Nephron progenitor cell (in vitro differentiated cells): Measurements from ENCODE around the gene CHST8.
"Not testable (repeated sequence)": the region's sequence is repeated elsewhere in the genome, so short reads cannot be mapped to it uniquely, and the experiment has no call there.

Source experiments
- DNase-seq: peaks from one replicate; pipeline ENCODE4 v3.0.0; 2021
- H3K27ac Mint-ChIP-seq: 2 replicates; pipeline ENCODE4 v1.8.0; 2021; ENCODE audit warnings: mild to moderate bottlenecking, moderate library complexity, mixed read lengths
- H3K27me3 Mint-ChIP-seq: 2 replicates; pipeline ENCODE4 v1.8.0; 2021; ENCODE audit warnings: mild to moderate bottlenecking, low read depth, mixed read lengths; ENCODE audit not compliant: poor library complexity
- H3K36me3 Mint-ChIP-seq: 2 replicates; pipeline ENCODE4 v1.8.0; 2021; ENCODE audit warnings: low read depth, mixed read lengths
- H3K4me1 Mint-ChIP-seq: 2 replicates; pipeline ENCODE4 v1.8.0; 2021; ENCODE audit warnings: mixed read lengths
- H3K4me3 Mint-ChIP-seq: 2 replicates; pipeline ENCODE4 v1.8.0; 2021; ENCODE audit warnings: mild to moderate bottlenecking, moderate library complexity, mixed read lengths
- H3K9me3 Mint-ChIP-seq: 2 replicates; pipeline ENCODE4 v1.8.0; 2021; ENCODE audit warnings: mild to moderate bottlenecking, moderate library complexity, mixed read lengths
- CTCF ChIP-seq: fragments of 200-600 bp; sonication (generic); IDR thresholded peaks from 2 replicates; pipeline ENCODE4 v1.5.0; 2021; ENCODE audit warnings: antibody characterized with exemption

The CHST8 gene

GRCh38 chr19:33662391-33663092, 40.8 kb downstream of the CHST8 start:
- Mint-ChIP-seq H3K36me3 (no peaks in the 10 kb centered on the region), H3K9me3 (no peaks in the 10 kb centered on the region), H3K4me3 (no peak overlapping the region), H3K4me1 (no peaks in the 10 kb centered on the region), H3K27ac (peak overlapping the region; percentile 78), H3K27me3 (peaks cover 27% of the 10 kb centered on the region)
- TF ChIP-seq CTCF = no peak
- DNase-seq = no peak

GRCh38 chr19:33663316-33663715, 41.6 kb downstream of the CHST8 start:
- H3K27me3 Mint-ChIP-seq = peaks cover 29% of the 10 kb centered on the region
- not testable (repeated sequence) for H3K9me3 Mint-ChIP-seq, DNase-seq, H3K4me3 Mint-ChIP-seq, H3K36me3 Mint-ChIP-seq, H3K27ac Mint-ChIP-seq, H3K4me1 Mint-ChIP-seq

- no peak for TF ChIP-seq CTCF
Measured at GRCh38 chr19:33664744-33665143, 43.0 kb downstream of the CHST8 start.

GRCh38 chr19:33665776-33666595, 44.2 kb downstream of the CHST8 start:
- H3K27me3 Mint-ChIP-seq = peaks cover 43% of the 10 kb centered on the region
- no peaks in the 10 kb centered on the region for H3K4me1 Mint-ChIP-seq
- H3K9me3 Mint-ChIP-seq = no peaks in the 10 kb centered on the region

More at GRCh38 chr19:33664744-33665143, 43.0 kb downstream of the CHST8 start:
- H3K4me1 Mint-ChIP-seq = no peaks in the 10 kb centered on the region
- H3K4me3 Mint-ChIP-seq = no peak overlapping the region
- H3K27me3 Mint-ChIP-seq = peaks cover 41% of the 10 kb centered on the region
- H3K27ac Mint-ChIP-seq = no peak overlapping the region
- no peaks in the 10 kb centered on the region for H3K9me3 Mint-ChIP-seq
- no peak for DNase-seq
- H3K36me3 Mint-ChIP-seq = no peaks in the 10 kb centered on the region

GRCh38 chr19:33667141-33667650, 45.4 kb downstream of the CHST8 start:
- no peak for TF ChIP-seq CTCF
- no peak overlapping the region for H3K27ac Mint-ChIP-seq
- DNase-seq = no peak
- peaks cover 53% of the 10 kb centered on the region for H3K27me3 Mint-ChIP-seq
- H3K9me3 Mint-ChIP-seq = no peaks in the 10 kb centered on the region
- no peaks in the 10 kb centered on the region for H3K36me3 Mint-ChIP-seq
- H3K4me1 Mint-ChIP-seq = no peaks in the 10 kb centered on the region
- H3K4me3 Mint-ChIP-seq = no peak overlapping the region

More at GRCh38 chr19:33665776-33666595, 44.2 kb downstream of the CHST8 start:
- Mint-ChIP-seq H3K36me3 (no peaks in the 10 kb centered on the region), H3K27ac (no peak overlapping the region), H3K4me3 (no peak overlapping the region)
- TF ChIP-seq CTCF = no peak
- no peak for DNase-seq

- Mint-ChIP-seq H3K9me3 (no peaks in the 10 kb centered on the region), H3K4me1 (no peaks in the 10 kb centered on the region), H3K4me3 (peak overlapping the region; percentile 37), H3K36me3 (no peaks in the 10 kb centered on the region), H3K27me3 (peaks cover 60% of the 10 kb centered on the region), H3K27ac (no peak overlapping the region)
- TF ChIP-seq CTCF = no peak
- no peak for DNase-seq
Measured at GRCh38 chr19:33667881-33668280, 46.1 kb downstream of the CHST8 start.
